HG03108 (cell line): ENCODE measurements around the gene CATSPER1.

Source experiments
- ATAC-seq: cut with Tn5 transposase; IDR thresholded peaks from one replicate; pipeline ENCODE4 v1.9.1; 2021; ENCODE audit warnings: moderate library complexity; ENCODE audit not compliant: unreplicated experiment

CATSPER1 gene

DNA sequence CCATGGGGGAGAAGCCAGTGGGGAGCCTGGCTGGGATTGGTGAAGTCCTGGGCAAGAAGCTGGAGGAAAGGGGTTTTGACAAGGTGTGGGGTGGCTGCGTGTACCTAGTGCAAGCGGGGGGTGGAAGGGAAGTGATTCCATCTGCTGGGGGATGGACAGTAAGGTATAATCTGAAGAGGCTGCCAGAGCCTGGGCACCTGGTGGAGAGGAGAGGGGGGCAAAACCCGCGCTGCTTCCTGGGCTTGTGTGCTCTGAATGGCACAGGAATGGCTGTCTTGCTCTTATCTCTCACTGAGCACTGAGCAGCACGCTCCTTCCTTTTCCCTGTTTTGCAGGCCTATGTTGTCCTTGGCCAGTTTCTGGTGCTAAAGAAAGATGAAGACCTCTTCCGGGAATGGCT is 23.0 kb downstream of the CATSPER1 start:
- ATAC-seq, result no peak

DNA sequence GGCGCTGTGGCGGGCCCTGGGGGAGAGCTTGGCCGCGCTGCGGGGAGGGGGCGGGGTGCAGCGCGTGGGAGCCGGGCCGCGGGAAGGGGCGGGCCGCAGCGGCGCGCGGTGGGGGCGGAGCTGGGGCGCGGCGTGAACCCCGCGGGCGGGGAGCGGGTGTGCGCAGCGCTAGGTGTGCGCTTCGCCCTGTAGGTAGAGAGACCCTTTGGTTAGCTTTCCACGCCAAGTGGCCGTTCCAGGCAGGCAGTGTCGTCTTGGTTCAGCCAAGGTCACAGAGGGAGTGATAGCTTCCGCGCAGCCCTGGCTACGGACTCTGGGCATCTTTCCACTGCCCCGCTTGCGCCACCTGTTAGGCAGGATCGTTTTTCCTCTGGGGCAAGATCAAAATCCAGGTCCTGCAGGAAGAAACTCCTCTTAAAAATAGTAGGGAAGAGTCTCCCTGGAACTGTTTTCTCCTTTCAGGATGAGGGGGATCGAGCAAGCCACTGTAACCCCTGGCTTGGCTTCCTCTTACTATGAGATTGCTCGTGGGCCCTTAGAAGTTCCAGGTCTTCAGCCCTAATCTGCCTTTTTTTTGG is 23.5 kb downstream of the CATSPER1 start:
- peak; percentile 31 for ATAC-seq

DNA sequence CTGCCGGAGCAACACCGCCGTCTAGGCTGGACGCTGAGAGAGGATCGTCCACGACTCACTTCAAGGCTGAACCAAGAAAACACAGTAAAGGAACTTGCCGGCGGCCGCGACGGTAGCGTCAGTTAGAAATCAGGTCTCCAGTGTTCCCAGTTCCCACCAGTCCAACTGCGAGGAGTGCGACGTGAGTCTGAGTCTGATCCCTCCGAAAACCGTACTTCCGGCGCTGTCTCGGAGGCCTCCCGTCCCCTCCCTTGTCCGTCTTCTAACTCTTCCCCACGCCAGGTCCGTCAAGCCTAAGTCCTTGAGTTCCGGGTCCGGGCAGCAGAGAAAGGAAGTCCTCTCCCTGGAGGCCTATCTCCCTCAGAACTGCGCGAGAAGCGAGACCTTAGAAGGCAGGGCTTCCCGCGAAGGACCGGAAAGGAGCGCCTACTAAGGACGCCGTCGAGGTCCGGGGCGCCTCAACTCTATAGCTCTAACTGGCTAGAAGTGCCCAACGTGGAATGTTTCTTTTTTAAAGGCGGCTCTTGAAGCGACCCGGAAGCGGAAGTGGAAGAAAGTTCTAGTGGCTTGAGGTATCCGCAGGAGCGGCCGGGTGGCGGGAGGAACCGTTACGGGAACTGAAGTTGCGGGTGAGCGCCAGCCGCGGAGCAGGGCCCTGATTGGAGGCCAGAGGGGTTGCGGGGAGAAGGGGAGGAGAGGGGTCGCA is 24.2 kb downstream of the CATSPER1 start, which contains the start of the genes BANF1 and EIF1AD:
TSS of gene BANF1 (plus strand) at position 562 of the 706 bp plus-strand sequence. CDS start 748 bp downstream, outside the sequence.
TSS of gene EIF1AD (minus strand) at position 216 of the 706 bp plus-strand sequence. CDS start 1,768 bp downstream, outside the sequence.
- peak; percentile 80 for ATAC-seq

DNA sequence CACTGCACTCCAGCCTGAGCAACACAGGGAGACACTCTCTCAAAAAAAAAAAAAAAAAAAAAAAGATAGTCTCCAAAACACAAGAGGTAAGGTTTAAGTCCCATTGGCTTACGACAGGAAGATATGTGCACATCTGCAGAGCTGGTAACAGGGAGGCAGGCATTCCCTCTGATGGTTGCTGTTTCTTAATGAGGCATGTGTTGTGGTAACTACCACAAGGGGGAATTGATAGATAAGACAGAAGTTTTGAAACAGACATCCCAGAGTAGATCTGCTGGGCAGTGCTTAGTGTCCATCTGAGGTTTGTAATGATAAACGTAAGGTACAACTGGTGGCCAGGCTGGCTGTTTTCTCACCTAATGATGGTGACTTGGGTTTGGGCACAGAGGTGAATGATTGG is 29.0 kb downstream of the CATSPER1 start:
- no peak for ATAC-seq

DNA sequence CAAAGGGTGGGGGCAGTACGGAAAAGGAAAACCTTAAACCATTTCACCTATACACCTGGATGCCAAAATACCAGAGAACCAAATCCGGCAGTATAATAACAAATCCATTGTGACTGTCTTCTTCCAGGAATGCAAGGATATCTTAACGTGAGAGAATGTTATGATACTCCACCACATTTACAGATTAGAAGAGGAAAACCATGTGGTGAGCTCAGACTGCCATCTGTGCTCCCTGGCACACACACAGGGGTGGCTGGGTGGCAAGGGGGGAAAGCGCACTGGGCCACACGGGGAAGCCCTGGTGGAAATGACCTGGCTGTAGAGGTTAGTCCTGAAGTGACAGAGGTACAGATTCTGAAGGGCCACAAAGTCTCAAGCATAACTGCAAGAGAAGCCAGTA is 34.2 kb downstream of the CATSPER1 start:
- ATAC-seq, result no peak

DNA sequence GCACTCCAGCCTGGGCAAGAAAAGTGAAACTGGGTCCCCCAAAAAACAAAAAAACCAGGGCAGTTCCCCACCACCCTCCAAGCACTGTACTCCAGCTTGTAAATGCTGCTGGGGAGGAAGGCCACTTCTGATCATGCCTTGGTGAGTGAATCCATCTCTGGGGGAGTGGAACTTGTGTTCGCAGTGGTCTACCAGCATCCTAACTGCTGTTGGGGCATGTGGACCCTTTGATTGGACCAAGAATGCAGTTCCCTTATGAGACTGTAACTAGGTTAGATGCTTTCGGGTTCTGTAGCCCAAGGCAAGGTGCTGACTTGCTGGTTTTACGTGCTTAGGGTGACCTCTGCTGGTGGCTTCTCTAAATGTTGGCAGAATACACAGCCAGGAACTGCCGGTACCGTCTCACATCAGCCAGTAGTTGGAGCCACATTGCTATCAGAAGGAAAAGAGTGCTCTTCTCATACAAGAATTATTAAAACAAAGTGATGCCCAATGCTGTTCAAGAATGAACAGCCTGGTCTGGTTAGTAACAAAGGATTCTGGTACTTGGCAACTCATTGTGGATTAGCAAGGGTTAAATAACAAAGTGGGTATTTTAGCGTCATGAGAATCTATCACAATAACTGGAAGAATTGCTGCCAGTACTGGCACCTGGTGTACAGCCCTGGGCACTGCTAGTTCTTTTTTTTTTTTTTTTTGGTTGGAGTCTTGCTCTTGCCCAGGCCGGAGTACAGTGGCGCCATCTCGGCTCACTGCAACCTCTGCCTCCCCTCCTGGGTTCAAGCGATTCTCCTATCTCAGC is 37.3 kb downstream of the CATSPER1 start:
- ATAC-seq, result peak; percentile 94

DNA sequence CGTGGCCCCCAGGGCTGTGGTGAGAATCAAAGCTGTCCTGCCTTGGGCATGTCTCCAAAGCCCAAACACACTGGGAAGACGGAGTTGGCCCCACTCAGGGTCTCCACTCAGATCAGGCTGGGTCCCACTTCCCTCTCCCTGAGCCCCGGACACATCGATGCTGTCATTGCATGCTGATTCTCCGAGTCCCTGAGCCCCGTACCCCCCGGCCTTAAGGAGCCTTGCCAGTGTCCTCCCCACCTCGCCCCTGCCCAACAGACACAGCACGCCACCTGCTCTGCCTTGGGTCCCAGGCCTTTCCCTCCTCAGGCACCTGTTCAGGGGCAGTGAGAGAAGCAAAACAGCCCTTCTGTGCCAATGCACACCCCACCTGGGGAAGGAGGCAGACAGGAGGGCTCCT is 38.9 kb downstream of the CATSPER1 start:
- ATAC-seq, result no peak

DNA sequence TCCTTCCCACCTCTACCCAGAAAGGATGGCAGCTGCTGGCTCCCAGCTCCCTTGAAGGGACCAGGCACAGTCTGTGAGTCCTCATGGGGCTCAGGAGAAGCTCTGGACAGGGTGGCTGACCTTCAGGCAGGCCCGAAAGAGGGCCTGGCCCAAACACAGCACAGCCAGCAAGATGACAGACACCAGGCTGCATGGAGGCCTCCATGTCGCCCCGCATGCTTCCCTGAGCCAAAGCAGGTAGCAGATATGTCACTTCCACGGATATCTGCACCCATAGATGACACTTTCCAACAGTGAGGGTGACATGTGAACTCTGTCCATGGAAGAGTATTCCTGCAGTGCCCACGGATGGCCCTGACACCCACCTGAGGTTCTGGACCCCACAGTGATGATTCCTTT is 42.7 kb downstream of the CATSPER1 start:
- ATAC-seq, result no peak

DNA sequence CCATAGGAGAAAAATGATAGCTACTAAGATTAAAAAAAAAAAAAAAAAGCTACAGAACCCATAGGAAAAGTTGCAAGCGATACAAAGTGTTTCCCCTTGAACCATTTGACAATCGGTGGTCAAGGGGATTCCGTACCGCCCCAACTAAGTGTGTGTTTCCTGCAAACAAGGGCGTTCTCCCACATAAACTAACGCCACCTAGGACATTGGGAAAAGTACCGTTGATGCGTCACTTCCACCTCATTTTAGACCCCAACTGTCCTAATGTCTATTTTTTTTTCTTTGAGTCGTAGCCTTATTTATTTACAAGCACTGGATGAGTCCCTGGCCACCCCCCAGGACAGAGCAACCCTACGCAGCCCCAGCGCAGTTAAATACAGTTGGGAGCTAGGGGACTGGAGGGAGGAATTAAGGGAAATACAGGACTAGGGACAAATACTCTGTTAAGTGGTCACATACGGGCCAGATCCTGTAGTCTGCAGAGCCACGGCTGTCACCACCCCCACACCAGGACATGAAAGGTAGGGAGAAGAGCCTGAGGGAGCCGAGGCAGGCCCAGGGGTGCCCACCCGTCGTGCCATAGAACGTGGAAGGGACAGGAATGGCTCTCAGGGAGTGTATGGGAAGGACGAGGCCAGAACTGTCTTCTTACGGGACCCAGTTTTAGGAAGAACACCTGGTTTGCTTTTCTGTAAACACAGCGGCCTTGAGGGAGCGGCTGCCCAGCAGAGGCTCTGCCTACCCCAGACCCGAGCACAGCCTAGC is 43.3 kb downstream of the CATSPER1 start:
- no peak for ATAC-seq

DNA sequence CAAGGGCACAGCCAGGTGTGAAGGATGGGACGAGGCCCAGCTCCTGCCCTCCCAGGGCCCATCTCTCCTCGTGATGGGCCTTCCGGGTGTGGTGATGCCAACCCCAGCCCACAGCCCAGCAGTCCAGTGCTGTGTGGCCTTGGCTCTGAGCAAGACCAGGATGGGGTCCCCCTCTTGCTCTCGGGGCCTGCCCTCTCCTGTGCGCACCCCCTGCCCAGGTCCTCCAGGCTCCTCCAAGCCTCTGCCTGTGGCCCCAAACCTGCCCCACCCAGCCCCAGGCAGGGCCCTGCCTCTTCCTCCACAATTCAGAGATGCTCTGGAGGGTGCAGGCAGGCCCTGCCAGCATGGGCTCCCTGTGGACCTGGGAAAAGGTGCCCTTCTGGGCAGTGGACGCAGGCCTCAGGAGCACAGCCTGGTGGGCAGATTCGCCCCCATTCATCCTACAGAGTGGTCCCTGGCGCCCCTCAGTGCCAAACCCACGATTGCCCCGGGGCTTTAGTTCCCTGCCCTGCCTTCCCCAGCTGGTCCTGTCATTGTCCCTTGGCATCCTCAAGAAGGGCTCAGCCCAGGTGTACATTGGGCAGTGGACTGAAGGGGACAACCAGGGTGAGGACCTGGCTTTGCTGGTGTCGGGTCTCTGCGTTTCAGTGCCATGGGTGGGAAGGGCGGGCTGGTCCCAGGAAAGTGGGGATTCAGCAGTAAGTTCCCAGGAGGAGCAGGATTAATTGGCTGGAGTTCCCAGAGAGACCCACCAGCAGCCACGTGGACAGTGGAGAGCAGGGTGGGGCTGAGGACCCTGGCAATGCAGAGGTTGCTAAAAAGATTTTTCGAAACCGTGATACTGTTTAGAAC is 44.1 kb downstream of the CATSPER1 start:
- no peak for ATAC-seq

DNA sequence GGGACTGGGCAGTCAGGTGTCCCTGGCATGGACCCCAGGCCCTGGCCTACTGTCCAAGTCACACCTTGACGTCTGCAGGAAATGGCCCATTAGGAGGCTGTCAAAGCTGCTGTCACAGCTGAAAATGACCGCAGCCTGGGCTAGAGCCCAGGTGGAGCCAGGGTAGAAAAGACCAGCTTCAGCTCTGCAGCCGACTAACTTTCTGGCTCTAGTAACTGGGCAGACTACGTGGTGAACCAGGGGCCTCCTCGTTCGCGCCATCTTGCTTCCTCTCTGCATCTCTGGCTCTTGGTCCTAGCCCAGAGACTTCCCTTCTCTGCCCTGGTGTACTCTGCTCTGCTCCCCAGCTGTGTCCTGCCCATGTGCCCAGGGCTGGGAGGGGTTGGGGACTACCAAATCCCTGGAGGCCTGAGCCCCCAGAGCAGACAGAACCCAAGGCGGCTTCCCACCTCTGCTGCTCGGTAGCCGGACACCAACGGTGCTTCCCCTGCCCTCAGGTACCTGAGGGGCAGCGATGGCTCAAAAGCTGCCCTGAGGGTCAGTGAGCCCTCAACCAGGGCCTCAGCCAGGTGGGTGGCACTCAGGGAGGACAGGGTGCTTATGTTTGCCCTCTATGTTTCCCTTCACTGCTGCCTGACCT is 45.1 kb downstream of the CATSPER1 start:
- no peak for ATAC-seq

DNA sequence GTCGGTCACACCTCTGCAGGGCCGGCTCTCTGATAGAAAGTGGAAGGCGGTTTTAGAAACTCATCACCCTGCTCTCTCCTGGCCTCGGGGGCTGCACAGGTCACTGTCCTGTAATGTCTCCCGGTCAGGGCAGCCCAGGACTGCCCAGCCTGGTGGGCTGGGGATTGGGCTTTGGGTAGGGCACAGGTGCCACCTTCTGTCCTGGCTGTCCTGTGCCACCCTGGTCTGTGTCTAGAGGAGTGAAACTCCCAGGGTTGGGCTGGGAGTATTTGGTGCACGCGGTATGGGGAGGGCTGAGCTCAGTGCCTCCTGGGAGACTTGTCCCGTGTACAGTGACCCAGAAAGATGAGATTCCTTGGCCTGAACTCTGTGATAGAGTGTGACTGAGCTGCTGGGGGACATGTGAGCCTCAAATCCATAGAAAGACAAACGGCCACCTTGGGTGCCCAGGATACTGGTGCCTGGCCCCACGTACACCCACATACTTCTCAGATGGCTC is 47.0 kb downstream of the CATSPER1 start:
- no peak for ATAC-seq

DNA sequence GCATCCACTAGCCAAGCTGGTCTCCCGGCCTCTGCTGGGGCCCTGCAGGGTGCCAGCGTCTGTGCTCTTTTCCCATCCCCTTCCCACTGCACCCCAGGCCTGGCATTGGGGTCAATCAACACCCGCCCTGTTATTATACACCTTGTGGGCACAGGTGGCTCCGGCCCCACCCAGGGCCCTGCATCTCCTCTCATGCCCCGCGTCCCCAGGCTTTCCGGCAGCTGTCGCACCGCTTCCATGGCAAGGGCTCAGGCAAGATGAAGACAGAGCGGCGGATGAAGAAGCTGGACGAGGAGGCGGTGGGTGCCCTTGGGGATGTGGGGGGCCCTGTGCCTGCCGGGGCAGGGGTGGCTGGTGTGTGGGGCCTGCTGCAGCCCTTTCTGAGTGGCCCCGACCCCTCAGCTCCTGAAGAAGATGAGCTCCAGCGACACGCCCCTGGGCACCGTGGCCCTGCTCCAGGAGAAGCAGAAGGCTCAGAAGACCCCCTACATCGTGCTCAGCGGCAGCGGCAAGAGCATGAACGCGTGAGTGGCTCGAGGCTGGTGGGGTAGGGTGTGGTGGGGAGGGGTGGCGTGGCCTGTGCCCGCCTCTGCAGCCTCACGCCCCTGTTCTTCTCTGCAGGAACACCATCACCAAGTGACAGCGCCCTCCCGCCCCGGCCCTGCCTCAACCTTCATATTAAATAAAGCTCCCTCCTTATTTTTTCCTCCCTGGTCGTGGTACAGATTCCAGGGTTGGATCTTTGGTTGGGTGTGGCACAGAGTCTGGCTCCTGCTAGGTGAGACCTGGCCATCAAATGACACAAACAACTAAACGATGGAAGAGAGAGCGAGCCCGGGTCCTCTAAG is 47.7 kb downstream of the CATSPER1 start:
- ATAC-seq, result no peak

DNA sequence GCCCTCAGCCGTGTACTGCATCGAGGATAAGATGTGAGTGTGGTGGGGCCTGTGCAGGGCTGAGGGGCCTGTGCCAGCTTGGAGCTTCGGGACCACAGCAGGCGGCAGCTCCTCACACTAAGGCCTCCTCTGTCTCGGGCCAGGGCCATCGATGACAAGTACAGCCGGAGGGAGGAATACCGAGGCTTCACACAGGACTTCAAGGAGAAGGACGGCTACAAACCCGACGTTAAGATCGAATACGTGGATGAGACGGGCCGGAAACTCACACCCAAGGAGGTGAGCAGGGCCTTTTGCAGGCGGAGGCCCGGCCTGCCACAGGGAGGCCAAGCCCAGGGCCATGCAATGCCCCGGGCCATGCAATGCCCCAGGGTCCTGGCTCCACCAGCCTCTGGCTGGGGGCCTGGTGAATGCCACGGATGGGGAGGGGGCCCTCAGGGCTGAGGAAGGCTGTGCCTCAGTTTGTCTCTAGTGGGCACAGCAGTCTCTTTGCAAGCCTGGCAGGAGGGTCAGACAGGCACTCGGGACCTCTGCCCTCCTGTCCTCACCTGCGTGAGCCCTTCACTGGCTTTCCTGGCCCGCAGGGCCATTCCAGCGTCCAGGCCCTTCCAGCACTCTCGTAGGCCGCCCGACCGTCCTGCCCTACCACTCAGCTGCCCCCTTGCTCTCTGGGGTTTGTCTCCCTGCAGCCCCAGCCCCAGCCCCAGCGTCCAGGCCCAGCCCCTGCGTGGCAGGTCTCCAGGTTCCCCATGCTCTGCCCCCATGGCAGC is 48.5 kb downstream of the CATSPER1 start:
- ATAC-seq, result no peak

DNA sequence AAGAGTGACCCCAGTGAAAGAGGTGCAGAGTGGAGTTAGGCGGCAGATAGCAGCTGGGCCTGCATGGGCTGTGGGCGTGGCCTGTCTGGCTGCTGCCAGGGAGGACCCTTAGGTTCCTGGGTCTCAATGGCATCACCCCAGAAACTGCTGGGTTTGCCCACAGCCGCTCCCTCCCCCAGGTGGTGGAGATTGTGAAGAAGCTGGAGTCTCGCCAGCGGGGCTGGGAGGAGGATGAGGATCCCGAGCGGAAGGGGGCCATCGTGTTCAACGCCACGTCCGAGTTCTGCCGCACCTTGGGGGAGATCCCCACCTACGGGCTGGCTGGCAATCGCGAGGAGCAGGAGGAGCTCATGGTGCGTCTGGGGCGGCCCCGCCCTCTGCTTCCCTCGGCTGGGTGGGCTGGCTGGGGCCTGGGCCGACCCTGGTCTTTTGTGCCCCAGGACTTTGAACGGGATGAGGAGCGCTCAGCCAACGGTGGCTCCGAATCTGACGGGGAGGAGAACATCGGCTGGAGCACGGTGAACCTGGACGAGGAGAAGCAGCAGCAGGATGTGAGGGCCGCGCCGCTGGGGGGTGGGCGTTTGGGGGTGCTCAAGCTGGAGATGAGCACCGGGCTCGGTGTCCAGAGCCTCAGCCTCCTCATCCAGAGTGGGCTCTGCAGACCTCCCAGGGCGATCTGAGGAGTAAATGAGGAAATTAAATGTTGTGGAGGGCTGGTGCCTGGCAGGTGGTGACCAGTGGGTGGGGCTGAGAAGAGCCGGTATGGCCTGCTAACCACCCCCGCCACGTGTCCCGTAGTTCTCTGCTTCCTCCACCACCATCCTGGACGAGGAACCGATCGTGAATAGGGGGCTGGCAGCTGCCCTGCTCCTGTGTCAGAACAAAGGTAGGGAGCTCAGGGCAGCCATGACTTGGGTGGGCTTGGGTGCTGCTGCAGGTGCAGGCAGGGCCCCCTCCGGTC is 49.8 kb downstream of the CATSPER1 start:
- ATAC-seq, result no peak

DNA sequence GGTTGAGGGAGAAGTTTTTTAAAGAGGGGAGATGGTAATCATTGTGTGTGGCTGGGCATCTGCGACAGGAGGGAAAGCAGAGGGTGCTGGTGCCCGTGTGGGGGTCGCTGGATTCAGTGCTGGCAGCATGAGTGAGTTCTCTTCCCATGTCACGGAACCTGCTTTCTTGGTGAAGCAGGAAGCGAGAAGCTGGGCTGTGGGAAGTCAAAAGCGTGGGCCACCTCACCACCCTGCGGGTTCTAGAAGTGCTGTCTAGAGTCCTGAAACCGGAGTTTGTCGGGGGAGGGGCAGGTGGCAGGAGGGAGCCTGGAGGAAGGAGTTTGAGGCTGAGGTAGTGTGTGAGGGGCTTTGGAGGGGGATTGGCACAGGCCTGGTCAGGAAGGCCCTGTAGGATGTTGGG is 50.5 kb downstream of the CATSPER1 start:
- no peak for ATAC-seq
